Keratinocyte (primary cell): ENCODE results near the gene BRINP1. TPM values are rescaled to one million over a fixed set of nuclear protein-coding genes. Genes with fewer than 3 reads are reported as not detected.

Experiments used
- DNase-seq: peaks from one replicate; pipeline ENCODE4 v3.0.0-alpha.2; 2011; ENCODE audit warnings: low read depth, missing footprints, low spot score
- FAIRE-seq: peaks from 2 replicates; lab custom pipeline; 2011; peaks lifted over from hg19 to GRCh38; lab: Jason Lieb, UNC
- H2AFZ ChIP-seq: 2 replicates; pipeline ENCODE4 v1.6.0; 2012; ENCODE audit warnings: low read length, control low read depth, inconsistent platforms; ENCODE audit not compliant: control insufficient read depth
- H3K27ac ChIP-seq: 2 replicates; pipeline ENCODE4 v1.5.1; 2011; ENCODE audit warnings: low read length; ENCODE audit not compliant: control insufficient read depth, insufficient read depth
- H3K27me3 ChIP-seq: 3 replicates; pipeline ENCODE4 v1.6.0; 2011; ENCODE audit warnings: low read length; ENCODE audit not compliant: control insufficient read depth, insufficient read depth; ENCODE audit errors: extremely low read depth
- H3K36me3 ChIP-seq, 2 experiments: 2 replicates in 1 of 2; 3 replicates in 1 of 2; pipeline ENCODE4 v1.5.1; 2011; ENCODE audit warnings: low read length in 2 of 2, mild to moderate bottlenecking in 1 of 2; ENCODE audit not compliant: control insufficient read depth in 2 of 2, insufficient read depth in 2 of 2; ENCODE audit errors: extremely low read depth in 1 of 2
- H3K4me1 ChIP-seq: 3 replicates; pipeline ENCODE4 v1.5.1; 2011; ENCODE audit warnings: low read length; ENCODE audit not compliant: control insufficient read depth, insufficient read depth; ENCODE audit errors: extremely low read depth
- H3K4me2 ChIP-seq: 3 replicates; pipeline ENCODE4 v1.6.0; 2011; ENCODE audit warnings: low read depth, low read length; ENCODE audit not compliant: control insufficient read depth, insufficient read depth; ENCODE audit errors: extremely low read depth
- H3K4me3 ChIP-seq, 3 experiments: fragments of 200-600 bp in 1 of 3; sonication (generic) in 1 of 3; 2 replicates in 2 of 3; 3 replicates in 1 of 3; pipeline ENCODE4 v1.5.1; 2011 to 2016; ENCODE audit warnings: low read length in 3 of 3, mild to moderate bottlenecking in 3 of 3, control low read depth in 2 of 3, inconsistent platforms in 1 of 3, low read depth in 1 of 3, mixed read lengths in 1 of 3, mixed run types in 1 of 3, moderate library complexity in 1 of 3; ENCODE audit not compliant: control insufficient read depth in 2 of 3, insufficient read depth in 2 of 3; ENCODE audit errors: extremely low read depth in 1 of 3
- H3K79me2 ChIP-seq: 2 replicates; pipeline ENCODE4 v1.6.0; 2012; ENCODE audit warnings: low read length; ENCODE audit not compliant: control insufficient read depth, insufficient read depth
- H3K9ac ChIP-seq: 3 replicates; pipeline ENCODE4 v1.6.0; 2011; ENCODE audit warnings: low read length; ENCODE audit not compliant: control insufficient read depth, insufficient read depth; ENCODE audit errors: extremely low read depth
- H3K9me1 ChIP-seq: 3 replicates; pipeline ENCODE4 v1.6.0; 2011; ENCODE audit warnings: low read length; ENCODE audit not compliant: control insufficient read depth, insufficient read depth; ENCODE audit errors: extremely low read depth
- H3K9me3 ChIP-seq: 2 replicates; pipeline ENCODE4 v1.5.1; 2012; ENCODE audit warnings: low read depth, low read length; ENCODE audit not compliant: control insufficient read depth
- H4K20me1 ChIP-seq: 3 replicates; pipeline ENCODE4 v1.6.0; 2011; ENCODE audit warnings: low read length; ENCODE audit not compliant: control insufficient read depth, insufficient read depth; ENCODE audit errors: extremely low read depth
- CTCF ChIP-seq, 3 experiments: IDR thresholded peaks in 1 of 3; conservative IDR thresholded peaks in 1 of 3; optimal IDR thresholded peaks in 1 of 3; 2 replicates in 2 of 3; 3 replicates in 1 of 3; pipeline versions ENCODE3 to v1.5.1; 2011; ENCODE audit warnings: low read length in 3 of 3, mild to moderate bottlenecking in 3 of 3, moderate library complexity in 2 of 3, control low read depth in 1 of 3, inconsistent platforms in 1 of 3; ENCODE audit not compliant: insufficient read depth in 2 of 3; ENCODE audit errors: extremely low read depth in 1 of 3
- EZH2 ChIP-seq: IDR thresholded peaks from one replicate; pipeline ENCODE4 v1.6.1; 2012; ENCODE audit warnings: inconsistent platforms, mild to moderate bottlenecking, low read length, moderate library complexity
- dilution Hi-C: fragments of 300-500 bp; cut with MboI; formaldehyde crosslinking; loops from one replicate; pipeline ENCODE4 v1.7.0; 2020; ENCODE audit warnings: low sequenced_read_pairs; ENCODE audit not compliant: extremely low pct_ligation_motif_present
- polyA plus RNA-seq, 5 experiments: library from polyadenylated mRNA; depleted of rRNA in 3 of 5; stranded (reverse) in 3 of 5; stranded (forward) in 1 of 5; unstranded in 1 of 5; fragments of >200 nt; gene quantifications; 1 replicate in 1 of 5; 2 replicates in 3 of 5; 3 replicates in 1 of 5; pipeline versions ENCODE4 v1.2.1 to v1.2.3, GENCODE V29; 2011 to 2012; ENCODE audit warnings: missing spikeins in 2 of 5, low read depth in 1 of 5, low replicate concordance in 1 of 5

BRINP1 gene
- polyA plus RNA-seq, 1 donor (not counting 4 experiments of a cell fraction or from before 2014, with no cell fraction given) = 0.63 TPM

GRCh38 chr9:119360237-119360636, 9.0 kb downstream of the BRINP1 start:
- TF ChIP-seq CTCF (optimal IDR thresholded peaks at IDR 0.05 in 1 of 3, IDR thresholded peaks at IDR 0.05 in 1 of 3, conservative IDR thresholded peaks at IDR 0.05 in 1 of 3; ENCODE audit: extremely low read depth in 1 of 3, insufficient read depth in 2 of 3, low read length in 3 of 3) (no peak), EZH2 (no peak)
- Histone ChIP-seq H3K4me3 (no peak overlapping the region), H4K20me1 (no peaks in the 10 kb centered on the region), H3K4me1 (no peaks in the 10 kb centered on the region), H3K36me3 (no peaks in the 10 kb centered on the region), H3K79me2 (no peaks in the 10 kb centered on the region), H3K27me3 (no peaks in the 10 kb centered on the region), H2AFZ (no peak overlapping the region), H3K9me3 (no peaks in the 10 kb centered on the region), H3K27ac (no peak overlapping the region), H3K9ac (no peak overlapping the region), H3K4me2 (no peak overlapping the region), H3K9me1 (no peaks in the 10 kb centered on the region)
- FAIRE-seq (no peak), DNase-seq (no peak)
- dilution Hi-C loops = no loop called here

- no peak for DNase-seq
- dilution Hi-C loops = no loop called here
- Histone ChIP-seq H2AFZ (no peak overlapping the region), H3K27me3 (no peaks in the 10 kb centered on the region), H3K36me3 (no peaks in the 10 kb centered on the region), H3K9me1 (no peaks in the 10 kb centered on the region), H3K4me2 (no peak overlapping the region), H3K79me2 (no peaks in the 10 kb centered on the region), H3K9me3 (no peaks in the 10 kb centered on the region), H3K4me3 (no peak overlapping the region), H3K4me1 (no peaks in the 10 kb centered on the region), H3K9ac (no peak overlapping the region), H4K20me1 (no peaks in the 10 kb centered on the region), H3K27ac (no peak overlapping the region)
- no peak for TF ChIP-seq EZH2
- no peak for TF ChIP-seq CTCF (optimal IDR thresholded peaks at IDR 0.05 in 1 of 3, IDR thresholded peaks at IDR 0.05 in 1 of 3, conservative IDR thresholded peaks at IDR 0.05 in 1 of 3; ENCODE audit: extremely low read depth in 1 of 3, insufficient read depth in 2 of 3, low read length in 3 of 3)
- no peak for FAIRE-seq
Observed at GRCh38 chr9:119357336-119358096, 11.7 kb downstream of the BRINP1 start.
